ENCODE results near the gene SGTA.

SGTA gene

GRCh38 chr19:2711172-2711874 lies 71.8 kb downstream of the SGTA start:
- DNase-seq (ENCODE audit: low spot score) = no peak
- in situ Hi-C loops (cut with MboI; ENCODE audit: low pct_unique_long_range_greater_than_20kb, low sequenced_read_pairs, unreplicated experiment) = no loop called here
- TF ChIP-seq CTCF (IDR thresholded peaks at IDR 0.05; ENCODE audit: extremely low read depth, insufficient read depth, missing control alignments) = no peak

- TF ChIP-seq CTCF (IDR thresholded peaks at IDR 0.05; ENCODE audit: extremely low read depth, insufficient read depth, missing control alignments) = no peak
- in situ Hi-C loops (cut with MboI; ENCODE audit: low pct_unique_long_range_greater_than_20kb, low sequenced_read_pairs, unreplicated experiment) = no loop called here
- DNase-seq (ENCODE audit: low spot score) = no peak
Measured at GRCh38 chr19:2706251-2706650, 76.8 kb downstream of the SGTA start.
